H9 (cell line): Measurements from ENCODE around the gene SFXN1. TPM values are rescaled to one million over a fixed set of nuclear protein-coding genes. Genes with fewer than 3 reads are reported as not detected.

Experiments
- DNase-seq: peaks from one replicate; pipeline ENCODE4 v3.0.0-alpha.2; 2017
- H2AFZ ChIP-seq: one replicate; pipeline ENCODE4 v1.6.1; 2013; ENCODE audit warnings: mild to moderate bottlenecking, low read length, control low read depth, moderate library complexity
- H2AK5ac ChIP-seq: 2 replicates; pipeline ENCODE4 v1.6.1; 2013; ENCODE audit warnings: low read length, control low read depth, mixed read lengths; ENCODE audit not compliant: insufficient read length
- H2BK120ac ChIP-seq: one replicate; pipeline ENCODE4 v1.6.1; 2013; ENCODE audit warnings: low read depth, mild to moderate bottlenecking, low read length, control low read depth, inconsistent platforms; ENCODE audit not compliant: poor library complexity, severe bottlenecking
- H2BK12ac ChIP-seq: 2 replicates; pipeline ENCODE4 v1.6.1; 2013; ENCODE audit warnings: low read length, control low read depth, mixed read lengths, low read depth; ENCODE audit not compliant: insufficient read length
- H2BK15ac ChIP-seq: 2 replicates; pipeline ENCODE4 v1.6.1; 2013; ENCODE audit warnings: low read depth, low read length, control low read depth
- H2BK20ac ChIP-seq: one replicate; pipeline ENCODE4 v1.6.1; 2013; ENCODE audit warnings: low read depth, mild to moderate bottlenecking, low read length, control low read depth, inconsistent platforms; ENCODE audit not compliant: poor library complexity, severe bottlenecking
- H2BK5ac ChIP-seq: 2 replicates; pipeline ENCODE4 v1.6.1; 2013; ENCODE audit warnings: low read length, control low read depth, mixed read lengths; ENCODE audit not compliant: insufficient read length
- H3K14ac ChIP-seq: 2 replicates; pipeline ENCODE4 v1.6.1; 2013; ENCODE audit warnings: low read length, control low read depth; ENCODE audit not compliant: insufficient read depth
- H3K18ac ChIP-seq: 2 replicates; pipeline ENCODE4 v1.6.1; 2013; ENCODE audit warnings: low read depth, mild to moderate bottlenecking, mixed read lengths, low read length, control low read depth; ENCODE audit not compliant: insufficient read length
- H3K23ac ChIP-seq: 2 replicates; pipeline ENCODE4 v1.6.1; 2013; ENCODE audit warnings: low read length, control low read depth, mixed read lengths, low read depth; ENCODE audit not compliant: insufficient read length
- H3K23me2 ChIP-seq: 2 replicates; pipeline ENCODE4 v1.6.1; 2013; ENCODE audit warnings: low read depth, mild to moderate bottlenecking, mixed read lengths, low read length, control low read depth; ENCODE audit not compliant: insufficient read length, poor library complexity, severe bottlenecking
- H3K27ac ChIP-seq: 2 replicates; pipeline ENCODE4 v1.5.1; 2013; ENCODE audit warnings: low read length, control low read depth, mixed read lengths, low read depth; ENCODE audit not compliant: insufficient read length
- H3K27me3 ChIP-seq: 2 replicates; pipeline ENCODE4 v1.6.1; 2013; ENCODE audit warnings: low read length, control low read depth, inconsistent platforms; ENCODE audit not compliant: insufficient read depth
- H3K4ac ChIP-seq: 2 replicates; pipeline ENCODE4 v1.6.1; 2013; ENCODE audit warnings: low read depth, mild to moderate bottlenecking, control low read depth, inconsistent platforms, low read length, moderate library complexity
- H3K4me1 ChIP-seq: 2 replicates; pipeline ENCODE4 v1.6.1; 2013; ENCODE audit warnings: low read length, control low read depth, inconsistent platforms; ENCODE audit not compliant: insufficient read depth
- H3K4me2 ChIP-seq: 2 replicates; pipeline ENCODE4 v1.6.1; 2013; ENCODE audit warnings: low read length, control low read depth, mixed read lengths; ENCODE audit not compliant: insufficient read length, insufficient read depth
- H3K56ac ChIP-seq: 2 replicates; pipeline ENCODE4 v1.6.1; 2013; ENCODE audit warnings: low read depth, mild to moderate bottlenecking, mixed read lengths, low read length, control low read depth; ENCODE audit not compliant: insufficient read length
- H3K79me1 ChIP-seq: 2 replicates; pipeline ENCODE4 v1.6.1; 2013; ENCODE audit warnings: low read depth, mild to moderate bottlenecking, moderate library complexity, low read length, control low read depth, inconsistent platforms; ENCODE audit not compliant: insufficient read depth, poor library complexity, severe bottlenecking
- H3K79me2 ChIP-seq: 2 replicates; pipeline ENCODE4 v1.6.1; 2013; ENCODE audit warnings: low read length, control low read depth, inconsistent platforms; ENCODE audit not compliant: insufficient read depth
- H3K9ac ChIP-seq: 2 replicates; pipeline ENCODE4 v1.6.1; 2013; ENCODE audit warnings: low read length, control low read depth, mixed read lengths; ENCODE audit not compliant: insufficient read length; ENCODE audit errors: extremely low read depth
- H3K9me3 ChIP-seq: one replicate; pipeline ENCODE4 v1.6.1; 2013; ENCODE audit warnings: low read depth, low read length, inconsistent platforms; ENCODE audit not compliant: control insufficient read depth
- H3T11ph ChIP-seq: one replicate; pipeline ENCODE4 v1.6.1; 2013; ENCODE audit warnings: mild to moderate bottlenecking, low read length, control low read depth, inconsistent platforms
- H4K20me1 ChIP-seq: one replicate; pipeline ENCODE4 v1.6.1; 2013; ENCODE audit not compliant: control insufficient read depth, insufficient read length, insufficient read depth
- H4K5ac ChIP-seq: 2 replicates; pipeline ENCODE4 v1.6.1; 2013; ENCODE audit warnings: low read depth, mild to moderate bottlenecking, mixed read lengths, low read length, control low read depth; ENCODE audit not compliant: insufficient read length
- H4K8ac ChIP-seq: replicated peaks from 2 replicates; pipeline ENCODE4 v1.6.1; 2013; ENCODE audit warnings: low read length, control low read depth, mixed read lengths, low read depth; ENCODE audit not compliant: insufficient read length
- H4K91ac ChIP-seq: 2 replicates; pipeline ENCODE4 v1.6.1; 2013; ENCODE audit warnings: low read depth, mild to moderate bottlenecking, moderate library complexity, mixed read lengths, low read length, control low read depth; ENCODE audit not compliant: insufficient read length
- H3K27ac Mint-ChIP-seq, 3 experiments: 2 replicates in 2 of 3; 3 replicates in 1 of 3; pipeline ENCODE4 v1.8.0; 2020 to 2021; ENCODE audit warnings: mixed read lengths in 3 of 3, mild to moderate bottlenecking in 1 of 3, moderate library complexity in 1 of 3
- H3K27me3 Mint-ChIP-seq: 2 replicates; pipeline ENCODE4 v1.8.0; 2021; ENCODE audit warnings: low read depth, mild to moderate bottlenecking, moderate library complexity, mixed read lengths
- H3K36me3 Mint-ChIP-seq, 3 experiments: 2 replicates in 2 of 3; 3 replicates in 1 of 3; pipeline ENCODE4 v1.8.0; 2020 to 2021; ENCODE audit warnings: low read depth in 3 of 3, mixed read lengths in 3 of 3; ENCODE audit not compliant: insufficient read depth in 1 of 3
- H3K4me1 Mint-ChIP-seq, 2 experiments: 2 replicates each; pipeline ENCODE4 v1.8.0; 2020; ENCODE audit warnings: mixed read lengths in 2 of 2
- H3K4me3 Mint-ChIP-seq, 2 experiments: 2 replicates in 1 of 2; 3 replicates in 1 of 2; pipeline ENCODE4 v1.8.0; 2020 to 2021; ENCODE audit warnings: mild to moderate bottlenecking in 2 of 2, mixed read lengths in 2 of 2, moderate library complexity in 1 of 2
- H3K9me3 Mint-ChIP-seq, 2 experiments: 2 replicates in 1 of 2; 3 replicates in 1 of 2; pipeline ENCODE4 v1.8.0; 2020; ENCODE audit warnings: mild to moderate bottlenecking in 2 of 2, mixed read lengths in 2 of 2, moderate library complexity in 1 of 2
- WGBS: extraction: QIAGEN DNeasy Blood & Tissue Kit; methylation state at CpG from one replicate; pipeline ENCODE4 v1.1.7; 2013; ENCODE audit warnings: missing lambda C conversion rate, low lambda C conversion rate, mixed read lengths; ENCODE audit not compliant: insufficient read length; ENCODE audit errors: extremely low coverage; 5-methylcytosine and 5-hydroxymethylcytosine counted together
- total RNA-seq: library from RNA; stranded (reverse); gene quantifications from 2 replicates; pipeline ENCODE4 v1.2.1, GENCODE V29; 2021
- TF ChIP-seq, protein P1 (sequence below): fragments of 200-600 bp; sonication (generic); conservative IDR thresholded peaks from 3 replicates; pipeline ENCODE4 v1.8.0; 2021; ENCODE audit warnings: antibody characterized with exemption, mild to moderate bottlenecking

SFXN1 gene
- total RNA-seq, 1 experiment from 2014 or later: 99.2 TPM

DNA sequence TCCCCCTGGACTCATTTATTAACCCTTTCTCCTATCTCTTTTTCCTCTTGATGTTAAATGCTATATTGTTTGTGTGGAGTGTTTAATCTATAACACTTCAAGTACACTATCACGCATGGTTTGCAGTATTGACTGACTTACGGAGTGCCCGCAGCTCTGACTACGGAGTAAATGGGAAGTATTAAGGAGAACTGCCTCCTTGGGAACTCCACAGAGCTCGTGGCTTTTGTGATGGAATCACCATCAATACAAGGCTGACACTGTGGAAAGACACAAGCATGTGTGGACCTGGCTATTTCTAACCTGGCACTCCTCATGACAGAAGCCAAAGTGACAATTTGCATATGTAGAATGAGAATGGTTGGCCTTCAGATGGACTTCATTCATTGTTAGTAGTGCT is 66.2 kb downstream of the SFXN1 start:
- no peaks in the 10 kb centered on the region; a peak in 1 of 5 replicates for H3K9me3 Mint-ChIP-seq
- Histone ChIP-seq H3K4me1 (peaks cover 12% of the 10 kb centered on the region), H3K9me3 (no peaks in the 10 kb centered on the region), H2AFZ (no peak overlapping the region), H4K20me1 (no peaks in the 10 kb centered on the region), H4K91ac (no peak overlapping the region), H2BK20ac (no peak overlapping the region), H3K79me1 (no peaks in the 10 kb centered on the region), H2BK12ac (no peak overlapping the region), H2BK120ac (no peak overlapping the region), H3T11ph (no peak overlapping the region), H2BK5ac (no peak overlapping the region), H3K14ac (no peak overlapping the region), H3K4me2 (no peak overlapping the region), H2AK5ac (no peak overlapping the region), H3K18ac (no peak overlapping the region), H3K27ac (no peak overlapping the region), H3K23ac (no peak overlapping the region), H4K8ac (no peak overlapping the region), H3K27me3 (peaks cover 2% of the 10 kb centered on the region; the same call in 1 of the 2 replicates), H2BK15ac (no peak overlapping the region), H4K5ac (no peak overlapping the region), H3K79me2 (no peaks in the 10 kb centered on the region), H3K56ac (no peak overlapping the region), H3K4ac (no peak overlapping the region), H3K23me2 (no peaks in the 10 kb centered on the region), H3K9ac (no peak overlapping the region)
- peaks cover 55 to 63% of the 10 kb centered on the region in 2 experiments for H3K4me1 Mint-ChIP-seq
- DNase-seq: no peak
- H3K27me3 Mint-ChIP-seq: peaks cover 7% of the 10 kb centered on the region; the same call in 1 of the 2 replicates
- no peak overlapping the region for H3K27ac Mint-ChIP-seq
- no peaks in the 10 kb centered on the region; a peak in 1 of 7 replicates for H3K36me3 Mint-ChIP-seq
- no CpG with 5 or more reads among the region's 5 CpGs for WGBS
- no peak overlapping the region for H3K4me3 Mint-ChIP-seq
- TF ChIP-seq, protein P1, sequence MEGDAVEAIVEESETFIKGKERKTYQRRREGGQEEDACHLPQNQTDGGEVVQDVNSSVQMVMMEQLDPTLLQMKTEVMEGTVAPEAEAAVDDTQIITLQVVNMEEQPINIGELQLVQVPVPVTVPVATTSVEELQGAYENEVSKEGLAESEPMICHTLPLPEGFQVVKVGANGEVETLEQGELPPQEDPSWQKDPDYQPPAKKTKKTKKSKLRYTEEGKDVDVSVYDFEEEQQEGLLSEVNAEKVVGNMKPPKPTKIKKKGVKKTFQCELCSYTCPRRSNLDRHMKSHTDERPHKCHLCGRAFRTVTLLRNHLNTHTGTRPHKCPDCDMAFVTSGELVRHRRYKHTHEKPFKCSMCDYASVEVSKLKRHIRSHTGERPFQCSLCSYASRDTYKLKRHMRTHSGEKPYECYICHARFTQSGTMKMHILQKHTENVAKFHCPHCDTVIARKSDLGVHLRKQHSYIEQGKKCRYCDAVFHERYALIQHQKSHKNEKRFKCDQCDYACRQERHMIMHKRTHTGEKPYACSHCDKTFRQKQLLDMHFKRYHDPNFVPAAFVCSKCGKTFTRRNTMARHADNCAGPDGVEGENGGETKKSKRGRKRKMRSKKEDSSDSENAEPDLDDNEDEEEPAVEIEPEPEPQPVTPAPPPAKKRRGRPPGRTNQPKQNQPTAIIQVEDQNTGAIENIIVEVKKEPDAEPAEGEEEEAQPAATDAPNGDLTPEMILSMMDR: no peak
